ENCODE data around the gene ZFR2.

Gene ZFR2

DNA sequence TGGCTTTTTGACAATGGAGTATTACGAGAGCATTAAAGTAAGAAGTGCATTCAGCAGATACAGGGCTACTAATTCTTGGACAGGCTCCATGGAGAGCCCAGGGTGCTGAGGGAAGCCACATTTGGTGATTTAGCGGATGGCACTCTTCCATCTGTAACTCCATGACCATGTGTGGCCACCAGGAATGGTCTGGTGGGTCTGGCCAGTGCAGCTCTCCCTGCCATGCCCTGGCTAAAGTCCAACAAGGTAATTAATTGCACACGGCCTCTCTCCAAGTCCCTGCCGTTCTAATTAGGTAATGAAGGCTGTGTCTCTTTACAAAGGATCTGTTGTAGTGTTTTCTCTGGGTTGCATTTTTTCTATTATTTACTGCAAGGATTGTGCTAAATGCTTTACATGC is 4.3 kb upstream of the ZFR2 start:
- no peak overlapping the region for H3K4me3 ChIP-seq (ENCODE audit: low read length)

DNA sequence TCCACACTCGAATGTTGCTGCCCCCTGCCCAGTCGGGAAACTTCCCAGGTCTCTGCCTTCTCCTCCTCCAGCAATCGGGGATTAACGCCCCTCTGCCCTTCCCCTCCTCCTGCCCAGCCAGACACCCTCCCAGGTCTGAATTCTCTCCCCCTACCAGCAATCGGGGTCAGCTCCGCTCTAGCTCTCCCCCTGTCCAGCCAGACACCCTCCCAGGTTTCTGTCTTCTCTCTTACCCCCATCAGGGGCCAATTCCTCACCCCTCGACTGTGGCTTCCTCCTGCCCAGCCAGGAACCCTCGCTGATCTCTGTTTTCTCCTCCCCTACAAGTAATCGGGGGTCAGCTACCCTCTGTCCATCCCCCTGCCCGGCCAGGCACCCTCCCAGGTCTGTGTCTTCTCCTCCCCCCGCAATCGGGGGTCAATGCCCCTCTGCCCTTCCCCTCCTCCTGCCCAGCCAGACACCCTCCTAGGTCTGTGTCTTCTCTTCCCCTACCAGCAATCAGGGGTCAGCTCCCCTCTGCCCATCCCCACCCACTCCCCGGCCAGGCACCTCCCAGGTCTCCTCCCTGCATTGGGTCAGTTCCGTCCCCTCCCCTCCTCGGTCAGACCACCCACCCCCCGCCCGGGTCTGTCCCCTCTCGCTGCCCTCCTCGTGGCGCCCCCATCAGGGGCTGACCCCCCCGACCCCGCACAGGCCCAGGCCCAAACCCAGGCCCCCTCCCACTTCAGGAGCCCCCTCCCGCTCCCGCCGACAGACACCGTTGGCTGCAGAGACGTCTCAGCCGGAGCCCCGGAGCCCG is 668 bp downstream of the ZFR2 start:
- TF ChIP-seq, protein P1, sequence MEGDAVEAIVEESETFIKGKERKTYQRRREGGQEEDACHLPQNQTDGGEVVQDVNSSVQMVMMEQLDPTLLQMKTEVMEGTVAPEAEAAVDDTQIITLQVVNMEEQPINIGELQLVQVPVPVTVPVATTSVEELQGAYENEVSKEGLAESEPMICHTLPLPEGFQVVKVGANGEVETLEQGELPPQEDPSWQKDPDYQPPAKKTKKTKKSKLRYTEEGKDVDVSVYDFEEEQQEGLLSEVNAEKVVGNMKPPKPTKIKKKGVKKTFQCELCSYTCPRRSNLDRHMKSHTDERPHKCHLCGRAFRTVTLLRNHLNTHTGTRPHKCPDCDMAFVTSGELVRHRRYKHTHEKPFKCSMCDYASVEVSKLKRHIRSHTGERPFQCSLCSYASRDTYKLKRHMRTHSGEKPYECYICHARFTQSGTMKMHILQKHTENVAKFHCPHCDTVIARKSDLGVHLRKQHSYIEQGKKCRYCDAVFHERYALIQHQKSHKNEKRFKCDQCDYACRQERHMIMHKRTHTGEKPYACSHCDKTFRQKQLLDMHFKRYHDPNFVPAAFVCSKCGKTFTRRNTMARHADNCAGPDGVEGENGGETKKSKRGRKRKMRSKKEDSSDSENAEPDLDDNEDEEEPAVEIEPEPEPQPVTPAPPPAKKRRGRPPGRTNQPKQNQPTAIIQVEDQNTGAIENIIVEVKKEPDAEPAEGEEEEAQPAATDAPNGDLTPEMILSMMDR (conservative IDR thresholded peaks at IDR 0.05; ENCODE audit: low read depth, low read length) = no peak
- DNase-seq (ENCODE audit: low read depth) = no peak
- H3K4me3 ChIP-seq (ENCODE audit: low read length) = no peak overlapping the region

More for the DNA sequence above, 4.3 kb upstream of the ZFR2 start:
- TF ChIP-seq, protein P1 (conservative IDR thresholded peaks at IDR 0.05; ENCODE audit: low read depth, low read length) = no peak
- DNase-seq (ENCODE audit: low read depth) = no peak

DNA sequence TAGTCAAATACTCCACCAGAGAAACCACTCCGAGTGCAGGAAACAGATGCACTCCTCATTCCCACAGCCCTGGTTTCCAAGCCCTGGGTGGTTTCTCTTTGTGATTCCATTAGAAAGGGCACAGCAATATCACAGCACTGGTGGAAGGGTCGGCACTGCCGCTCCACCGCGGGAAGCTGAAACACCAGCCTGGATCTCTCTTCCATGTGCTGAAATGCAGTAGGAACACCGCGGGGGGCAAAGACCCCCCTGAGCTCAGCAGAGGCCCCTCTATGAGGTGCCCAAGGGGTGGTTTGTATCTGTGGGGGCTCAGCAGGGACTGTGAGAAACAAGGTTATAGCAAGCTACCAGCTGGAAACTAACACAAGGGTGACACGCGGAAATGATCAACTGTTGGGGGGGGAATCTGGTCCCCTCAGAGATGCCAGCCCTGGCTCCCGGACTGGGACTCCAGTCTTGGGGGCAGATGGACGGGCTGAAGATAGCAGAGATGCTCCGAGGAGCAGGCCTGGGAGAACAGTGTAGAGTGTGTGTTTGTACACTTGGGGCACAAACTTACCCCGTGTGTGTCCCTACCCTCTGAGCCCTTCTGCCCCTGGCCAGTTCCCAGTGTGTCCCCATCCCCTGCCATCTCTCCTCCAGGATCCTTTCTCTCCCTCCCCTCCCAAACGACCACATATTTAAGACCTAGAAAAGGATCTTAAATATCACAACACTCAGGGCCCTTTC is 1.8 kb downstream of the ZFR2 start:
- TF ChIP-seq, protein P1 (conservative IDR thresholded peaks at IDR 0.05; ENCODE audit: low read depth, low read length) = no peak
- H3K4me3 ChIP-seq (ENCODE audit: low read length) = no peak overlapping the region
- DNase-seq (ENCODE audit: low read depth) = no peak

DNA sequence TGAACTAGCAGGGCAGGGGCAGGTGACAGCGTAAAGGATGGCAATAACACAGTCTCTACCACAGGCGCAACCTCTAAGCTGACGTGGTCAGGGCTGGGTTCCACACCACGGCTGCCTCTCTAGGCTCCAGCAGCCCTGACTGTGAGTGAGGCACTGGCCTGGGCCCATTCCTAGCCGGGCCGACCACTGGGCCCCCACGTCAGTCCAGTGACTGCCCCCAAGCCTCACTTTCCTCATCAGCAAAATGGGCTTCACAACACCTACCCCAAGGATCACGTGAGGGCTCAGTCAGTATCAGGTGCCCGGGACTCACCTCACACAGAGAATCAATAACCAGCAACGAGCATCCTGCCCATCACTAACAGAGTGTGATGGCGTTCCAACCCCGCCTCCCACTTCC is 5.2 kb downstream of the ZFR2 start:
- TF ChIP-seq, protein P1 (conservative IDR thresholded peaks at IDR 0.05; ENCODE audit: low read depth, low read length) = no peak
- DNase-seq (ENCODE audit: low read depth) = no peak
- no peak overlapping the region for H3K4me3 ChIP-seq (ENCODE audit: low read length)

DNA sequence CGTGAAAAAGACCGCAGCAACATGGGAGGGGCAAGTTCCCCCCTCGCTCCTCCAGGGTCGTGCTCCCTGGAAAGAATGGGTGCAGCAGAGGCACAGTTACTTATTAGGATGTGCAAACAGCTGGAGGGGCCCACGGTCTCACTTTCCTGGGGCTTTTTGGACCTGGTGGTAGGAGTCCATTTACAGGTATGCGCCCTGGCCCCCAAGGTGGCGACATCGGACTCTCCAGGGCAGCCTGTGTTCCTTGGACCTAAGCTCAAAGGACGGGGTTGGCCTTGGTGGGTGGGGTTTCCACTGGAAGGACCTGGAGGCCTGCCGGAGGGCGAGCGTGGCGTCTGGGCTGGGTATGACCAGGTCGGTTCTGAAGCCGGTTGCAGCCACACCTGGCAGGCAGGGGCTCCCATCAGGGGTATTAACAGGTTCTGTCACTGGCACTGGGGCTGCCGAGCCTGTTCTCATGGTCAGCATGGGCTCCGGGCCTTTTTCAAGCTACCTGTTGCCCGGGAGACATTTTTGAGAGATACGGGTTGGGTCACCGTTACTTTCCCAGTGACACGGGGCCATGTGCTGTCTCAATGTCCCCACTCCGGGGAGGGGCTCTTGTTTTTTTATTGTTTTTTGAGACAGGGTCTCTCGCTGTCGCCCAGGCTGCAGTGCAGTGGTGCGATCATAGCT is 5.9 kb downstream of the ZFR2 start:
- TF ChIP-seq, protein P1 (conservative IDR thresholded peaks at IDR 0.05; ENCODE audit: low read depth, low read length) = no peak
- no peak for DNase-seq (ENCODE audit: low read depth)
- no peak overlapping the region for H3K4me3 ChIP-seq (ENCODE audit: low read length)

DNA sequence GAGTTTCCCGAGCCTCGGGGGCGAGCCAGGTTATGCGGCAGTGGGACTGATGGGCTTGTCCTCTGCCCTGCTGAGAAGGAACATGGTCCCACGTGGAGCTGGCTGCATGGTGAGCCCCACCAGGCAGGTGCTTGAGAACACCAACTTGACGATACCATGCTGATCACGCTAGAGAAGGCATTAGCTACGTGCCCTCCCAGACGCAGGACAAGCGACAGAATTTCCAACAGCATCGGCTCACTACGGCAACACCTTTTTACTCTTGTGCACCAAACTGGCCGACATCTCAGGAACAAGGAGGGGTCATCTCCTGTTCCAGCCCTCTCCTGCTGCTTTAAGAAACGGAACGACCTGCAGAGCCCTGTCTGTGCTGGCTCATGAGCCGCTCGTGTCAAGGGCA is 8.3 kb downstream of the ZFR2 start:
- TF ChIP-seq, protein P1 (conservative IDR thresholded peaks at IDR 0.05; ENCODE audit: low read depth, low read length) = no peak
- DNase-seq (ENCODE audit: low read depth) = no peak
- H3K4me3 ChIP-seq (ENCODE audit: low read length) = no peak overlapping the region
